Activated CD4-positive, alpha-beta T cell treated with anti-CD3 and anti-CD28 coated beads for 24 hours (primary cell): ENCODE measurements around the gene FBXW11.
"Not testable (repeated sequence)": the region's sequence is repeated elsewhere in the genome, so short reads cannot be mapped to it uniquely, and the experiment has no call there.

Experiments
- DNase-seq, 2 donors: peaks; one replicate each; pipeline ENCODE4 v3.0.0-alpha.2; 2020; ENCODE audit warnings: low read depth in 2 of 2

Gene FBXW11

GRCh38 chr5:171953860-171954701, 52.4 kb downstream of the FBXW11 start:
- DNase-seq: no peak

- no peak for DNase-seq
Measured at GRCh38 chr5:171952021-171952420, 54.4 kb downstream of the FBXW11 start.

- no peak for DNase-seq
Measured at GRCh38 chr5:171951218-171951617, 55.2 kb downstream of the FBXW11 start.

- DNase-seq: no peak
Measured at GRCh38 chr5:171946000-171946781, 60.2 kb downstream of the FBXW11 start.

GRCh38 chr5:171945476-171945875, 61.0 kb downstream of the FBXW11 start:
- DNase-seq: no peak

GRCh38 chr5:171945066-171945465, 61.4 kb downstream of the FBXW11 start:
- DNase-seq: no peak

- not testable (repeated sequence) for DNase-seq
Measured at GRCh38 chr5:171942112-171942516, 64.3 kb downstream of the FBXW11 start.

GRCh38 chr5:171941675-171942074, 64.8 kb downstream of the FBXW11 start:
- not testable (repeated sequence) for DNase-seq

GRCh38 chr5:171941275-171941674, 65.2 kb downstream of the FBXW11 start:
- DNase-seq: not testable (repeated sequence)

GRCh38 chr5:171939951-171940350, 66.5 kb downstream of the FBXW11 start:
- DNase-seq: no peak

GRCh38 chr5:171938358-171938757, 68.1 kb downstream of the FBXW11 start:
- no peak for DNase-seq

GRCh38 chr5:171937351-171937750, 69.1 kb downstream of the FBXW11 start:
- DNase-seq: no peak

GRCh38 chr5:171934586-171934985, 71.9 kb downstream of the FBXW11 start:
- DNase-seq: no peak

GRCh38 chr5:171931163-171931562, 75.3 kb downstream of the FBXW11 start:
- DNase-seq: no peak

- no peak for DNase-seq
Measured at GRCh38 chr5:171927345-171927941, 79.0 kb downstream of the FBXW11 start.

GRCh38 chr5:171926311-171926710, 80.1 kb downstream of the FBXW11 start:
- no peak for DNase-seq

GRCh38 chr5:171924493-171925122, 81.8 kb downstream of the FBXW11 start:
- no peak for DNase-seq

GRCh38 chr5:171920765-171921391, 85.6 kb downstream of the FBXW11 start:
- DNase-seq: no peak

- not testable (repeated sequence) for DNase-seq
Measured at GRCh38 chr5:171915700-171916099, 90.7 kb downstream of the FBXW11 start.

- DNase-seq: no peak
Measured at GRCh38 chr5:171914726-171915338, 91.6 kb downstream of the FBXW11 start.

- no peak for DNase-seq
Measured at GRCh38 chr5:171913987-171914273, 92.5 kb downstream of the FBXW11 start.
